Gastrocnemius medialis (tissue), 4 donors: ENCODE measurements around the gene ST6GALNAC3. TPM values are rescaled to one million over a fixed set of nuclear protein-coding genes. Genes with fewer than 3 reads are reported as not detected.
"Not testable (repeated sequence)": the region's sequence is repeated elsewhere in the genome, so short reads cannot be mapped to it uniquely, and the experiment has no call there.

ENCODE experiments used
- ATAC-seq, 2 donors: fragments of 150-250 bp; one replicate each; pipeline ENCODE4 v1.9.1; 2016
- DNase-seq, 2 donors: peaks; one replicate each; pipeline ENCODE4 v3.0.0-alpha.2; 2019
- H3K27ac ChIP-seq, 4 donors: fragments of 200-600 bp; sonication (generic); 1 replicate in 1 of 4; 2 replicates in 3 of 4; pipeline ENCODE4 v1.5.1; 2016 to 2018; ENCODE audit warnings: mild to moderate bottlenecking in 2 of 4, moderate library complexity in 1 of 4
- H3K27me3 ChIP-seq, 3 donors: fragments of 200-600 bp; sonication (generic) in 2 of 3; 1 replicate in 1 of 3; 2 replicates in 2 of 3; pipeline versions ENCODE4 v1.5.1 to v1.6.0; 2016 to 2019; ENCODE audit warnings: mild to moderate bottlenecking in 1 of 3, moderate library complexity in 1 of 3
- H3K36me3 ChIP-seq, 2 donors: fragments of 200-600 bp; sonication (generic) in 1 of 2; one replicate each; pipeline ENCODE4 v1.5.1; 2017 to 2018
- H3K4me1 ChIP-seq, 2 donors: fragments of 200-600 bp; sonication (generic) in 1 of 2; one replicate each; pipeline ENCODE4 v1.5.1; 2016 to 2017; ENCODE audit warnings: mild to moderate bottlenecking in 2 of 2
- H3K4me3 ChIP-seq, 4 donors: fragments of 200-600 bp; sonication (generic) in 3 of 4; 1 replicate in 1 of 4; 2 replicates in 3 of 4; pipeline ENCODE4 v1.5.1; 2016 to 2019; ENCODE audit warnings: mild to moderate bottlenecking in 2 of 4
- H3K9me3 ChIP-seq, 3 donors: fragments of 200-600 bp; sonication (generic) in 2 of 3; 1 replicate in 1 of 3; 2 replicates in 2 of 3; pipeline ENCODE4 v1.5.1; 2016 to 2019
- CTCF ChIP-seq, 5 experiments: fragments of 450-650 bp in 3 of 5; fragments of 200-600 bp in 2 of 5; sonication (generic) in 2 of 5; IDR thresholded peaks in 4 of 5; conservative IDR thresholded peaks in 1 of 5; 1 replicate in 4 of 5; 2 replicates in 1 of 5; pipeline ENCODE4 v1.5.1; 2016 to 2019; ENCODE audit warnings: antibody characterized with exemption in 5 of 5, mild to moderate bottlenecking in 3 of 5, moderate library complexity in 3 of 5
- POLR2A ChIP-seq, 2 donors: fragments of 450-650 bp; IDR thresholded peaks; one replicate each; pipeline ENCODE4 v1.6.1; 2017; ENCODE audit warnings: antibody characterized with exemption in 2 of 2, mild to moderate bottlenecking in 2 of 2, moderate library complexity in 2 of 2
- in situ Hi-C, 4 donors: fragments of 200-750 bp; cut with MboI; loops; one replicate each; pipeline versions ENCODE4 v1.15.0 to v1.8.0; 2017; ENCODE audit warnings: low sequenced_read_pairs in 4 of 4
- intact Hi-C: fragments of 100-400 bp; cut with DNase I; formaldehyde crosslinking; loops from one replicate; pipeline ENCODE4 v1.15.1; 2023; ENCODE audit warnings: low total_unique reads
- total RNA-seq, 4 donors: library from RNA; depleted of rRNA; stranded (reverse); fragments of >200 nt; gene quantifications; one replicate each; pipeline versions ENCODE4 v1.1.0 to v1.2.3, GENCODE V29; 2016

The ST6GALNAC3 gene
- total RNA-seq, 4 donors from 2014 or later = 1.7 to 3.9 (median 2.8) TPM

- DNase-seq (no peak), ATAC-seq (no peak)
- no peaks in the 10 kb centered on the region for H3K36me3 ChIP-seq
- no peak for TF ChIP-seq CTCF (IDR thresholded peaks at IDR 0.05 in 4 of 5, conservative IDR thresholded peaks at IDR 0.05 in 1 of 5)
- no peak for TF ChIP-seq POLR2A (IDR thresholded peaks at IDR 0.05)
- no peak overlapping the region for H3K27ac ChIP-seq
- no peaks in the 10 kb centered on the region for H3K9me3 ChIP-seq
- intact Hi-C loops (no loop called here), in situ Hi-C loops (no loop called here)
- no peaks in the 10 kb centered on the region for H3K4me1 ChIP-seq
- H3K27me3 ChIP-seq = no peaks in the 10 kb centered on the region
- no peak overlapping the region for H3K4me3 ChIP-seq
Observed at GRCh38 chr1:76106719-76107235, 32.2 kb downstream of the ST6GALNAC3 start.

GRCh38 chr1:76109404-76109803, 34.9 kb downstream of the ST6GALNAC3 start:
- H3K27ac ChIP-seq = no peak overlapping the region
- no peaks in the 10 kb centered on the region for H3K9me3 ChIP-seq
- DNase-seq (no peak), ATAC-seq (no peak)
- H3K36me3 ChIP-seq = no peaks in the 10 kb centered on the region
- H3K4me1 ChIP-seq = no peaks in the 10 kb centered on the region
- in situ Hi-C loops (no loop called here), intact Hi-C loops (no loop called here)
- H3K27me3 ChIP-seq = no peaks in the 10 kb centered on the region
- no peak for TF ChIP-seq CTCF (IDR thresholded peaks at IDR 0.05 in 4 of 5, conservative IDR thresholded peaks at IDR 0.05 in 1 of 5)
- TF ChIP-seq POLR2A (IDR thresholded peaks at IDR 0.05) = no peak
- no peak overlapping the region for H3K4me3 ChIP-seq

DNA sequence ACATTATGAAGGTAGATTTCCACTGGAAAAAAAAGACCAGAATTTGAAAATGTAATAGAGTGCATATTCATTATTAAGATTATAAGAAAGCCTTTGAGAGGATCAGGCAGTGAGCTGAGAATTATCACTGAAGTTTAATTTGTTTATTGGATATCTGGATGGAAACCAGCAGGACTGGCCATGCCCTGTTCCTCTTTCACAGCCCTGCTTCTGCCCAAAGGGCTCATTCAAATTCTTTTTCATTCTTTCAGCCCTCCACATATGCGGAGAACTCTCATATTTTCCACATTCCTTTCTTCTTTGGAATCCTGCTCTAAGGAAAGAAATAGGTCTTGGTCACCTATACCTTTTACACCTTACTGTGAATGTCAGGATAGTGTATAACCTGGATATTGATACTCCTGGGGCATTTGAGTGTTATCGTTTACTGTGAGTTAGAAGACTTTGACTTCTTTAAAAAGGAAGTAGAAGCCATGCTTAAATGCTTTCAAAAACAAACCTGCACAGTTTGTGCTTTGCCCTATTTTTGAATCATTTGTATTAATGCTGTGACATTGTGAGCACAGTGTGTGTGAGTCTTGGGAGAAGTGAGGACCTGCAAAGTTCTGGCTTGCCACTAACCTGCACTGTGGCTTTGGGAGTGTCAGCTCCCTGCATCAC, 35.5 kb downstream of the ST6GALNAC3 start:
- DNase-seq = no peak
- Histone ChIP-seq H3K27me3 (no peaks in the 10 kb centered on the region), H3K9me3 (no peaks in the 10 kb centered on the region), H3K4me3 (no peak overlapping the region), H3K27ac (no peak overlapping the region), H3K4me1 (no peaks in the 10 kb centered on the region), H3K36me3 (no peaks in the 10 kb centered on the region)
- ATAC-seq = no peak
- intact Hi-C loops = no loop called here
- in situ Hi-C loops = no loop called here
- TF ChIP-seq POLR2A (IDR thresholded peaks at IDR 0.05) (no peak), CTCF (IDR thresholded peaks at IDR 0.05 in 4 of 5, conservative IDR thresholded peaks at IDR 0.05 in 1 of 5) (no peak)

- no peaks in the 10 kb centered on the region for H3K4me1 ChIP-seq
- TF ChIP-seq CTCF (IDR thresholded peaks at IDR 0.05 in 4 of 5, conservative IDR thresholded peaks at IDR 0.05 in 1 of 5) (no peak), POLR2A (IDR thresholded peaks at IDR 0.05) (no peak)
- no peak overlapping the region for H3K27ac ChIP-seq
- ATAC-seq (no peak), DNase-seq (no peak)
- H3K4me3 ChIP-seq = no peak overlapping the region
- intact Hi-C loops (no loop called here), in situ Hi-C loops (no loop called here)
- H3K36me3 ChIP-seq = no peaks in the 10 kb centered on the region
- no peaks in the 10 kb centered on the region for H3K27me3 ChIP-seq
- H3K9me3 ChIP-seq = no peaks in the 10 kb centered on the region
Observed at GRCh38 chr1:76110666-76111065, 36.1 kb downstream of the ST6GALNAC3 start.

DNA sequence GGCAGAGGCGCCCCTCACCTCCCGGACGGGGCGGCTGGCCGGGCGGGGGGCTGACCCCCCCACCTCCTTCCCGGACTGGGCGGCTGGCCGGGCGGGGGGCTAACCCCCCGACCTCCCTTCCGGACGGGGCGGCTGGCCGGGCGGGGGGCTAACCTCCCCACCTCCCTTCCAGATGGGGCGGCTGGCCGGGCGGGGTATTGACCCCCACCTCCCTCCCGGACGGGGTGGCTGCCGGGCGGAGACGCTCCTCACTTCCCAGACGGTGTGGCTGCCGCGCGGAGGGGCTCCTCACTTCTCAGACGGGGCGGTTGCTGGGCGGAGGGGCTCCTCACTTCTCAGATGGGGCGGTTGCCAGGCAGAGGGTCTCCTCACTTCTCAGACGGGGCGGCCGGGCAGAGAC, 37.8 kb downstream of the ST6GALNAC3 start:
- not testable (repeated sequence) for H3K27me3 ChIP-seq

More for the DNA sequence above, 37.8 kb downstream of the ST6GALNAC3 start:
- H3K4me3 ChIP-seq, H3K9me3 ChIP-seq, DNase-seq, H3K36me3 ChIP-seq, ATAC-seq, in situ Hi-C loops, H3K4me1 ChIP-seq, intact Hi-C loops, H3K27ac ChIP-seq: not testable (repeated sequence)
